NB4 (cell line): ENCODE measurements around the gene TNIP1.

Source experiments
- DNase-seq: peaks from one replicate; pipeline ENCODE4 v3.0.0; 2010; ENCODE audit warnings: low read depth
- H3K4me3 ChIP-seq: one replicate; pipeline ENCODE4 v1.5.1; 2011; ENCODE audit warnings: mild to moderate bottlenecking, low read depth, low read length, moderate library complexity
- CTCF ChIP-seq: IDR thresholded peaks from one replicate; pipeline ENCODE4 v1.5.1; 2012; ENCODE audit warnings: low read depth, low read length
- MAX ChIP-seq: IDR thresholded peaks from 2 replicates; pipeline ENCODE4 v1.6.1; 2011; ENCODE audit warnings: low read depth, low read length
- MYC ChIP-seq: IDR thresholded peaks from 2 replicates; pipeline ENCODE4 v1.6.1; 2011; ENCODE audit warnings: low read depth, low read length
- POLR2A ChIP-seq: IDR thresholded peaks from 2 replicates; pipeline ENCODE4 v1.6.1; 2011; ENCODE audit warnings: mild to moderate bottlenecking; ENCODE audit not compliant: insufficient read length; ENCODE audit errors: extremely low read depth

The TNIP1 gene

GRCh38 chr5:151086192-151086869 lies 5.5 kb upstream of the TNIP1 start:
- DNase-seq, result no peak
- TF ChIP-seq MYC, result no peak
- TF ChIP-seq POLR2A, result no peak
- no peak for TF ChIP-seq CTCF
- TF ChIP-seq MAX, result no peak
- H3K4me3 ChIP-seq, result no peak overlapping the region

- H3K4me3 ChIP-seq, result no peak overlapping the region
- TF ChIP-seq MYC (no peak), CTCF (no peak), POLR2A (no peak), MAX (no peak)
- DNase-seq, result no peak
Measured at GRCh38 chr5:151085517-151086041, 4.7 kb upstream of the TNIP1 start.

GRCh38 chr5:151084363-151084762 lies 3.5 kb upstream of the TNIP1 start:
- DNase-seq, result no peak
- H3K4me3 ChIP-seq, result no peak overlapping the region
- TF ChIP-seq MYC (no peak), CTCF (no peak), MAX (no peak)

- H3K4me3 ChIP-seq, result no peak overlapping the region
- TF ChIP-seq MAX (no peak), CTCF (no peak), POLR2A (no peak), MYC (no peak)
- DNase-seq, result no peak
Measured at GRCh38 chr5:151083081-151083676, 2.3 kb upstream of the TNIP1 start.

GRCh38 chr5:151082282-151082902 lies 1.6 kb upstream of the TNIP1 start:
- TF ChIP-seq MAX, result no peak
- no peak for TF ChIP-seq POLR2A
- no peak for TF ChIP-seq MYC
- TF ChIP-seq CTCF, result no peak
- DNase-seq, result peak; percentile 32
- H3K4me3 ChIP-seq, result peak overlapping the region; percentile 92
